Mesangial cell (primary cell): ENCODE results near the gene VWF. TPM values are rescaled to one million over a fixed set of nuclear protein-coding genes. Genes with fewer than 3 reads are reported as not detected.

ENCODE experiments used
- total RNA-seq: library from RNA; depleted of rRNA; stranded (reverse); fragments of >200 nt; gene quantifications from 2 replicates; pipeline ENCODE4 v1.2.3, GENCODE V29; 2015

Gene VWF
- total RNA-seq, result under 0.01 and 0.25 TPM in 2 replicates

DNA sequence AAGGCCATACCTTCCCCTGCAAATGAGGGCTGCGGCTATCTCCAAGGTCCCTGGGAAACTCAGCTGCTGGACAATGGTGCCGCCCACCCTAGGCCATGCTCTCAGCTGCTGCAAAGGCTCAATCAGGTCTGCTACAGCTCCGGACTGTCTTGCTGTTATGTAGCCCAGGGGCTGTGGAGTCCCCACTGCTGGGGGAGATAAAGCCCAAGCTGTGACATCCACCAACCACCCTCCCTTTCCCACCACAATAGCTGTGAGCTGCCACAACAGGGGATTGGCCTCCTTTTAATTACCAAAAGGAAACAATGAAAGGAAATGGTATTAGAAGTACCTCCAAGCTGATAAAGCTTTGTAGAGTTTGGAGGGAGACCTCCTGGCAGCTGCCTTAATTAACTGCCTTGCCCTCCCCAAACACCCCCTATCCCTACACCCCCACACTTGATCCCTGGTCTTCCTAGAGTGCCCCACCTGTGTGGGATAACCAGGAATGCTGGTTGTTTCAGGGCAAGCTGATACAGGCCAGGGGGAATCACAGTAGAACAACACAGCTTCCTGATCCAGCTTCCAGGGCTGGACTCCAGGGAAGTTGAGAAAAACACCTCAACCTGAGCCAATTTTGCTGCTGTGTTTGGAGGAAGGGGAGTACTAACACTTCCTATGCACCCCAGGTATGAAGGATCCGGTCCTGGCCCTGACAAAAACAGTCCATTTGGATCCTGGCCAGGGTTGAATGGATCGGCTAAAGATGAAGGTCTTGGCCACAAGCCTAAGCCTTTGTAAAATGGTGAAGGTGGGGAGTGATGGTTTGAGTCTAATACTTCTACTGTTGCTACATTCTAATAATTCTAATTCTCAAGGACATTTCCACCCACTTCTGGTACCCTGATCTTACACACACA is at the start of gene VWF:
Gene VWF, minus strand, starts transcription at position 260 of the 899 bp plus-strand sequence. CDS start 1,474 bp downstream, outside the sequence.

DNA sequence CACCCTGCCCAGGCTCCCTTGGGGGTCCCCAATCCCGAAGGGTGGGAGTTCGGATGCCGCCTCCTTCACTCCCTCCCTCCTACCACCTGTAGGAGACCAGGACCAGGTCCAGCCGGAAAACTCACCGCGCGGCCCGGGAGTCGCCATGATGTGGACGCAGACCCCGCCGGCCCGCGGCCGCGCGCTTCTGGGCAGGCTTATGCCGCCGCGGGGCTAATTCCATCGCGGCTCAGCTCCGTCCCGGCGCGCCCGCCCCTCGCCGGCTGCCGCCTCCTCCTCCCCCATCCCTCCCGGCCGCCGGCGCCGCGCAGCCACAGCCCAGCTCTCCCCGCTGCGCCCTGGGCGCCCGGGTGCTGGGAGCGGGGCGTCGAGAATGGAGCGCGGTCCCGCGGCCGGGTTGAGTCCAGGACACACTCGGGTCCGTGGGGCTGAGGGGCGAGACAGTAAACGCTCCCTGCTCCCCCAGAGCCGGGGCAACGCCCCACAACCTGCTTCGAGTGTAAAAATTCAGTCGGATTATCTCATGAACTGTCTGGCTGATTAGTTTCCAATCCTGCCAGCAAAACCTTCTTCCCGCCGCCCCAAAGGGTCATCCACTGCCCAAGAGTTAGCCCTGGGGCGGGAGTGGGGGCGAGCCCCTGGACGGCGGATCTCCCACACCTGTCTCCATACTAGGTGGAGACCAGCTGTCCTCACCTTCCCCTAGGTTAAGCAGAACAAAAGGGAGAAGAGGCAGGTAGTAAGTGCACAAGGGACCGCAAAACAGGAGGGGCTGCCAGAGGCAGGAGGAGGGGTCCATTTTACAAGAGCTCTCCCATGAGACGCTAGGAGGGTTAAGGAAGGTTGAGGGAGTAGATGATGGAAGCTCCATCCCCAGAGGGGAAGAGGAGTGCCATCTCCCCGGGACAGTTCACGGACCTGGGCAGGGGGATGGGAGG is 179.1 kb downstream of the VWF start, which contains the start of gene ANO2:
Gene ANO2, minus strand, starts transcription at position 189 of the 938 bp plus-strand sequence. Its CDS starts 42 bp downstream, at position 147.

Other genes with a start within 250 kb of the VWF start
- gene ANO2, start 179.4 kb downstream of the VWF start, total RNA-seq, result 1.8 TPM in 1 of 2 replicates, not detected in the other
- 119 and 165 TPM in 2 replicates for gene CD9, start 75.7 kb upstream of the VWF start, total RNA-seq
- gene PLEKHG6, start 186.0 kb upstream of the VWF start, total RNA-seq, result 0.65 and 1.3 TPM in 2 replicates
- 219 and 360 TPM in 2 replicates for gene TNFRSF1A, start 217.4 kb upstream of the VWF start, total RNA-seq